Coronary artery (tissue), 2 donors: ENCODE data around the gene UPK3BL1.
"Not testable (repeated sequence)": the region's sequence is repeated elsewhere in the genome, so short reads cannot be mapped to it uniquely, and the experiment has no call there.

Experiments
- DNase-seq: peaks from one replicate; pipeline ENCODE4 v3.0.0-alpha.2; 2017; ENCODE audit warnings: low spot score
- H3K27ac ChIP-seq, 2 donors: fragments of 200-600 bp; sonication (generic); one replicate each; pipeline ENCODE4 v1.5.1; 2016 to 2019
- H3K4me3 ChIP-seq: fragments of 200-600 bp; sonication (generic); 2 replicates; pipeline ENCODE4 v1.5.1; 2016; ENCODE audit warnings: mild to moderate bottlenecking, moderate library complexity

UPK3BL1 gene, protein sequence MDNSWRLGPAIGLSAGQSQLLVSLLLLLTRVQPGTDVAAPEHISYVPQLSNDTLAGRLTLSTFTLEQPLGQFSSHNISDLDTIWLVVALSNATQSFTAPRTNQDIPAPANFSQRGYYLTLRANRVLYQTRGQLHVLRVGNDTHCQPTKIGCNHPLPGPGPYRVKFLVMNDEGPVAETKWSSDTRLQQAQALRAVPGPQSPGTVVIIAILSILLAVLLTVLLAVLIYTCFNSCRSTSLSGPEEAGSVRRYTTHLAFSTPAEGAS

DNA sequence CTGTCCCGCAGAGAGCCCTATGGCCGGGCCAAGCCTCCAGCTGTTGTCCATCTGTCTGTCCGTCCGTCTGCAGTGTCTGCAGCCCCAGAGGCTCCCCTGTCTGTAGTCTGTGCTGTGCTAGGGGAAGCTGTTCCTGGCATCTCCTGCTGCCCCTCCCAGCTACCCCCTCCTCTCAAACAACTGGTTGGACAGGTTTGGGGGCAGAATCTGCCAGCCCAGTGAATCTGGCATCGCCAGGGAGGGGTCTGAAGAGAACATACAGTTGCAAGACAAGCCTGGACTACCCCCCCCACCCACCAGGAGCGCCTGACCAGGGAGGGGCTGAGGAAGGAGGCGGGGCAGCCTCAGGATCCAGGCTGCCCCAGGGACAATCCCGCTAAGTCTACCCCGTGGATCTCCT is at the start of gene UPK3BL1:
Gene UPK3BL1, minus strand, starts transcription at position 101 of the 400 bp plus-strand sequence. Its CDS starts 50 bp downstream, at position 51.
- H3K27ac ChIP-seq, H3K4me3 ChIP-seq, DNase-seq: not testable (repeated sequence)

DNA sequence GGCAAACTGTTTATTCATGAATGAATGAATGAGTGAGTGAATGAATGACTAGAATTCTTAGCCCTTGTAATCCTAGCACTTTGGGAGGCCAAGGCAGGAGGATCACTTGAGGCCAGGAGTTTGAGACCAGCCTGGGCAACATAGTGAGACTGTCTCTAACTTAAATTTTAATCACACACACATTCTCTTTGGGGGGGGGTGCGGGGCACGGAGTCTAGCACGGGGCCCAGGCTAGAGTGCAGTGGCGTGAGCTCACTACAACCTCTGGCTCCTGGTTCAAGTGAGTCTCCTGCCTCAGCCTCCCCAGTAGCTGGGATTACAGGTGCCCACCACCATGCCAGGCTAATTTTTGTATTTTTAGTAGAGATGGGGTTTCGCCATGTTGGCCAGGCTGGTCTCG is 48.0 kb upstream of the UPK3BL1 start:
- not testable (repeated sequence) for H3K27ac ChIP-seq, DNase-seq, H3K4me3 ChIP-seq

DNA sequence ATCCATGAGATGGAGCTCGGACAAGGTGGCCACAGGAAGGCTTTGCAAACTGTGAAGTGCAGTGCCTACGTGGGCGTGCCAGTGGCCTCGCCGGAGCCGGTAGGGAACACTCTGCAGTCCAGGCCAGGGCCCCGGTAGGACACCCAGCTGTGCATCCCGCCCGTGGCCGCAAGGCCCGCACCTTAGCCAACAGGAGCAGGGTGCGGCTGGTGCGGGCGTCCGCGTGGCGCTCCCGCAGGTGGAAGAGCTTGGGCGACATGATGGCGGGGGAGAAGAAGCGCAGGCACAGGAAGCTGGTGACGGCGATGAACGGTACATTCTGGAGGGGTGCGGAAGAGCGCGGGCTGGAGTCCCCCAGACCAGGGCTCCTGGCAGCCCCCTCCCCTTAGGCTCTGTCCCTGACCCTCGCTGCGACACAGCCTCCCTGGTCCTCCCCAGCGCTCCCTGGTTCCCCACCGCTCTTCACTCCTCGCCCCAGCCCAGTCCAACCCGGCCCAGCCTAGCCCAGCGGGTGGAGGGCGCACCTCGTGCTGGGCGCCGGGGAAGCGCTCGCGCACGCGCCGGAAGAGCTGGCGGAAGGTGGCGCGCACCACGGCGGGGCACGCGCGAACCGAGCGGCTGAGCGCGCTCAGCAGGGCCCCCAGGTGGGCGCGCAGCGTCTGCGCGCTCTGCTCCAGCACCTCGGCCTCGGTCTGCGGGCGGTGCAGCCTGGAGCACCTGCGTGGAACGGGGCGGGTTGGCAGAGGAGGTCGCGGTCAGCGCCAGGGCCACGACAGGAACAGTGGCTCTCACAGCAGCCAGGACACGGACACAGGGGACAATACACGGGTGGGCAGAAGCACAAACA is 47.1 kb upstream of the UPK3BL1 start:
- not testable (repeated sequence) for H3K4me3 ChIP-seq, DNase-seq, H3K27ac ChIP-seq

DNA sequence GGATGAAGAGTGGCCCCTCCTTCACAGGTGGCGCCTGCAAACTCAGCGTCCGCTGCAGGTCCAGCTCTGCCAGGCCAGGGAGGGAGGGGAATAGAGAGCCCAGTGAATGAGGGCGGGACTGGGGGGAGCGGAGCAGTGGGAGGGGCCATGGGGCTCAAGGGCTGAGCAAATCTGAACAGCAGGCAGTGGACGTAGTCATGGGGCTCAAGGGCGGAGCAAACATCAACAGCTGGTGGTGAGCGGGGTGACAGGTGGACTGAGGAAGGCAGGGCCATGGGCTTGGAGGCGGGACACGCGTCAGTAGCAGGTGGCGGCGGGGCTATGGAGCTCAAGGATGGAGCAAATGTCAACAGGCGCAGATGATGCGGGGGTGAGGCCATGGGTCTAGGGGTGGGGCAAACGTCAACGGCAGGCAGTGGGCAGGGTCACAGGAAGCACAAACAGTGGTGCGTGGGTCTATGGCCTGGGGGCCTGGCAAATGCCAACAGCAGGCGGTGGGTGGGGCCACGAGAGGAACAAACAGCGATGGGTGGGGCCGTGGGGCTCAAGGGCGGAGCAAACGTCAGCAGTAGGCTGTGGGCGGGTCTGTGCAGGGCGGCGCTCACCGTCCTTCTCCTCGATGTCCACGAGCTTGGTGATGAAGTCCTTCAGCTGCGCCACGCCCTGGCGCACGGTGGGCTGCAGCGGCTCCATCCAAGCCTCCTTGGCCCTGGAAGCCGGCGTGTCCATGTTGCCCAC is 45.9 kb upstream of the UPK3BL1 start:
- not testable (repeated sequence) for H3K27ac ChIP-seq, H3K4me3 ChIP-seq, DNase-seq

DNA sequence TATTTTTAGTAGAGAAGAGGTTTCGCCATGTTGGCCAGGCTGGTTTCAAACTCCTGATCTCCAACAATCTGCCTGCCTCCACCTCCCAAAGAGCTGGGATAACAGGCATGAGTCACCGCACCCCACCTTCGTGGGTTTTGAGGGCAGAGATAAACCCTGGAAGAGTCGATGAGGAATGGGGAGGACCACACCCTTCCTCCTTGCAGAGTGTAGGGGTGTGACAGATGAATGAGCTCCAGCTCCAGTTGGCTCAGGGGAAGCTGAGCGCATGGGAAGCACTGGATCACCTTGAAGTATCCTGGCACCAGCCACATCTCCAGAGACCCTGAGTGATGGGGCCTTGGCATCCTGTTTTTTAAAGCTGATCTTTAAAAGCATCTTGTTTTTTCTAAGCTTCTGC is 40.0 kb upstream of the UPK3BL1 start:
- H3K4me3 ChIP-seq, H3K27ac ChIP-seq, DNase-seq: not testable (repeated sequence)

DNA sequence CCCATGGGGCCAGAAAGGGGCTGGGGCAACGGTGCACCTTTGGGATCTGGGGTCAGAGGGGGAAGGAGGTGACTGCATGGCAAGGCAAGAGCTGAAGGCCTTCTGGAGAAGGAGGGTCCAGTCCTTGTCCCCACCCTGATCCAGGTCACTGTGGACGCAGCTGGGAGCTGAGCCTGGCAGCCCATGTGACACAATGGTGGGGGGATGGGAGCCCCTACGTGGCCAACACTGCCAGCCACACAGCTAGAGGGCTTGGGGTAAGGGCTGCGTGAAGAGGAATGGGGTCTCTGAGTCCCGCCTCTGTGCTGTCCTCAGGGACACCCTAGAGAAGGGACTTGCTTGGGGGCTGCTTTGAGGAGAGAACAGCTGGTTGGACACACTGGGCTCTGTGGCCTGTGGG is 38.2 kb upstream of the UPK3BL1 start:
- not testable (repeated sequence) for H3K4me3 ChIP-seq, DNase-seq, H3K27ac ChIP-seq

DNA sequence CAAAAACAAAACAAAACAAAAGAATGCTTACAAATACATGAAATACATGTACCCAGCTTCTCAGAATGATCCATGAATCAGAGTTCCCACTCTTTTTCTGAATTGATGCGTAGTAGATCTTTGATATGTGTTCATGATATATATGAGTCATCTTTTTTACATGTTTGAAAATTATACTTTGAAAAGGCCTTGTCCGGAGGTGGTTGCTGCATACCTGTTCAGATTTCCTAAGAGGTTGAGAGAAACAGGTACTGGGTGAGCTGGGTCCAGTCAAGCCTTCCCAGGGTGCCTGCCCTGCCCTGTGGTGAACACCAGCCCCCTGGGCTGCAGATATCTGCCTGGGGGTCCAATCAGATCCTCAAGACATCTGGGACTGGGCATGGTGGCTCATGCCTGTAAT is 33.0 kb upstream of the UPK3BL1 start:
- DNase-seq, H3K4me3 ChIP-seq, H3K27ac ChIP-seq: not testable (repeated sequence)

DNA sequence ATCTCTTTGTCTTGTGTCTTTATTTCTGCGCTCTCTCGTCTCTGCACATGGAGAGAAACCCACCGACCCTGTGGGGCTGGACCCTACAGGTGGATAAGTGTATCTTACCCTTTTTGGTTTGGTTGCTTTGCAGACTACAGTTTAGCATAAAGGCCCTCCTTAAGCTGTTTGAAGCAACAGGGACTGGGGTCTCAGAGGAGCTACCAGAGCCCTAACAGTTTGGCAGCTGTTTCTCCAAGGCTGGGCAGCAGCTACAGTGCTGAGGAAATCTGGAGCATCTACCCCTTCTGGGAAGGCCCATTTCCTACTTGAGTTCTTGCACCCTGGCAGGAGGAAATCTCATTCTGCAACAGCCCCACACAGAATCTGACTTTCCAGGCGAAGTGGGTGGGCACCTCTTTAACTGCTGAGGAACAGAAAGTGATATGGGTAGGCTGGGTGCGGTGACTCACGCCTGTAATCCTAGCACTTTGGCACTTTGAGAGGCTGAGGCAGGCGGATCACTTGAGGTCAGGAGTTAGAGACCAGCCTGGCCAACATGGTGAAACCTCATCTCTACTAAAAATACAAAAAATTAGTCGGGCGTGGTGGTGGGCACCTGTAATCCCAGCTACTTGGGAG is 31.0 kb upstream of the UPK3BL1 start:
- not testable (repeated sequence) for H3K4me3 ChIP-seq, H3K27ac ChIP-seq

DNA sequence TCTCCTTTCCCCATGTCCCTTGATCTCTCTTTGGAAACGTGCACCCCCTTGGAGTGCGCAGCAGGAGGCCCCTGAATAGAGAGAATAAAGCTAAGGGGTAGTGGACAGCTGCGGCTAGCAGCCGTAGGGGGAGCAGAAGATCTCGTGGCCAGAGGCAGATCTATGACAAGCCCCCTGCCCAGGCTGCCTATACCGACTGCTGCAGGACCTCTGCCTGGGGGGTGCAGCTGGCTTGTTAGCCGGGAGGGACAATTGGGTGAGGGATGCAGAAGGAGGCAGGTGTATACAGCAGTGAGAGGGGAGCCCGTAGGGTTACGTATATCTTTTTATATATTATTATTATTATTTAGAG is 29.3 kb upstream of the UPK3BL1 start:
- not testable (repeated sequence) for DNase-seq, H3K4me3 ChIP-seq, H3K27ac ChIP-seq

More for the DNA sequence above, 31.0 kb upstream of the UPK3BL1 start:
- not testable (repeated sequence) for DNase-seq

DNA sequence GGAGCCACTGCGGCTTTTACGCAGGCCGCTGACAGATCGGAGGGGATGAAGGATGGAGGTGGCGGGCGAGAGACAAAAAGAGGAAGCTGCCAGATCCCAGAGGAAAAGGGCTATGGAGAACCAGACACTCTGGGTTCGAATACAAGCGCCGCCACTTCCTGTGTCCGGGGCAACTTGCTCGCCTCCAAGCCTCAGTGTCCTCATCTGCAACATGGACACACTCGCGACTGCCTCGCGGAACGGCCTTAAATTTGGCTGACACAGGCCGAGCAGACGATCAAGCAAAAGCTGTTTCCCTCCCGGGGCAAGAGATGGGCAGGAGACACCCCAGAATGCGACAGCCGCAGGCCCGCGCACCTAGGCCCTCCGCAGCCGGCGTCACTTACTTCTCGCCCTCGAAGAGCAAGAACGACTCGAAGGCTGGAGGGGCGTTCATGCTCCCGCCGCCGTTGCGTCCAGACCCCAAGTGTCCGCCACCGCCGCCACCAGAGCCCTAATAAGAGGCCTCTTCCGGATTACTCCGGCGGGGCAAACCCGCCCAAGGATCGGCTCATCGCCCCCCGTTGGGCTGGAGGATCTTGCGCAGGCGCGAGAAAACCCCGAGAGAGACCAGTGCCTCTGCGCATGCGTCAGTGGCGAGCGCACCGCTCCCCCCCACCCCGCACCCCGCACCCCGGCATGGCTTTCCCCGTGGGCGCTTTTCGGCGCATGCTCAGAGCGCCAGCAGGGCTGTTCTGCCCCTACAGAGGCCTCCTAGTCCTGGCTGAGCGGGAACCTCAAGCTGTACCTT is 28.8 kb upstream of the UPK3BL1 start, which contains the start of gene POLR2J2:
Gene POLR2J2, minus strand, starts transcription at position 498 of the 790 bp plus-strand sequence. Its CDS starts 62 bp downstream, at position 436.
- H3K4me3 ChIP-seq = peak within 1 kb of the TSS; percentile 65
- H3K27ac ChIP-seq = peak within 1 kb of the TSS in 1 of 2 donors; percentile 54
- peak; percentile 76 for DNase-seq

DNA sequence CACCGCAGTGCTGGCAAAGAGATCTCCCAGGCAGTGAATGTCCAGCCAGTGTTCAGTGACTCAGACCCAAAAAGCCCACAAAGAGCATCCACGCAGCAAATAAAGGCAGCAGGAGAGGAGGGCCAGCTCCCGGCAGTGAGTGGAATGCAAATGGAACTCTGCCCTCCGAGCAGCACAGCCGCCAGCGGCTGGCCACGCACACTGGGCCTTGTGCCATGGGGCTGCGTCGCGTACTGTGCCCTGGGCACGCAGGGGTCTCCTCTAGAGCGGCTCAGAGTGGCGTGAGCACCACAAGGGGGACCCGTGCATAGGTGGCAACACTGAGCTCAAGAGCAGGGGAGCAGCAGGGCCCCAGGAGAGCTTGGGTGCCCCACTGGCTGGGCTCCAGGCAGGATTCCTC is 24.9 kb upstream of the UPK3BL1 start:
- not testable (repeated sequence) for H3K27ac ChIP-seq, H3K4me3 ChIP-seq, DNase-seq

DNA sequence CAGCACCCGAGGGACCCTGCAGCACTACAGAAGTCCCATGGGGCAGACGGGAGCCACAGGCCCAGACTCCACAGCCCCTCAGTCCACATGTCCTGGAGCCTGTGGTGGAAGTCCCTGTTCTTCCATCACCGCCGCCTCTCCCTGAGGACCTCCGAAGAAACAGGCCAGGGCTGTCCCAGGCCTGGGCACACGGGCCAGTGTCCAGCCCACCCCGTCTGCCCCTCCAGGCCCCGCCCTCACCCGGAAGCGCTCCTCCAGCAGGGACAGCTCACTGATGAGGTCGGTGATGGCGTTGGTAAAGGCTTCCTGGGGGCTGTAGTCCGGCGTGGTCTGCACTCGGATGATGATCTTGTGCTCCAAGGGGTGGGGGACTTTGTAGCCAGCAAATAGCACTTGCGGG is 24.3 kb upstream of the UPK3BL1 start:
- not testable (repeated sequence) for DNase-seq, H3K4me3 ChIP-seq, H3K27ac ChIP-seq

DNA sequence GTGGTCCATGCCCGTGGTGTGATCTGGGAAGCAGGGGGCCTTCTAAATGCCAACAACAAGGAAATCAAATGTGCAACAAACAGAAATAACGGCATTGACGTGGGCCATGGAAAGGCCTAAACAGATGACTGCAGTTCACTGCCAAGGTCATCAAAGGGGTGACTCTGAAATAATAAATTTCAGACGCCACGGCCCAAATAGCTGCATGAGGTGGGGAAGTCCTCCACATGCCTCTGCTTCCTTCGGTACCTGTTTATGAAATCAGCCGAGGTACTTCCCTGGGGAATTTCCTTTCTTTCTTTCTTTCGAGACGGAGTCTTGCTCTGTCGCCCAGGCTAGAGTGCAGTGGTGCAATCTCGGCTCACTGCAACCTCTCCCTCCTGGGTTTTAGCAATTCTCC is 22.2 kb upstream of the UPK3BL1 start:
- DNase-seq, H3K27ac ChIP-seq, H3K4me3 ChIP-seq: not testable (repeated sequence)

DNA sequence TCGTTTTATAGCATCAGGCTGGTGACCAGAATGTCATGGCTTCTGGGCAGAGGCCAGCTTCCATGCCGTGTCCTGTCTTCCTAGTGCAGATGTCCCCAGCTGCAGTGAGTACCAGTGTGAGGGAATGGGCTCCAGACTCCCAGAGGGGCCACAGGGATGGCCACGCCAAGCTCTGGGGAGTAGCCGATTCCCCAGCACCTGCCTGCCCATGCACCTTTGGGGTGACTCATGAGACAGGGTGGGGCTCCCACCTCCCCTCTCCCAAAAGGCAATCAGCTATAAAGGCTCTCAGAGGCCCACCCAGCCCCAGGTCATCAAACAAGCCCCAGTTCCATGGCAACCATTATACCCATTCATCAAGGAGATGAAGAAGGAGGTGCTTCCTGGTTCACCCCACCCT is 7.3 kb upstream of the UPK3BL1 start, which contains the start of gene SPDYE2B:
Gene SPDYE2B, plus strand, starts transcription at position 396 of the 400 bp plus-strand sequence. CDS start 2,030 bp downstream, outside the sequence.
- not testable (repeated sequence) for DNase-seq, H3K4me3 ChIP-seq, H3K27ac ChIP-seq

DNA sequence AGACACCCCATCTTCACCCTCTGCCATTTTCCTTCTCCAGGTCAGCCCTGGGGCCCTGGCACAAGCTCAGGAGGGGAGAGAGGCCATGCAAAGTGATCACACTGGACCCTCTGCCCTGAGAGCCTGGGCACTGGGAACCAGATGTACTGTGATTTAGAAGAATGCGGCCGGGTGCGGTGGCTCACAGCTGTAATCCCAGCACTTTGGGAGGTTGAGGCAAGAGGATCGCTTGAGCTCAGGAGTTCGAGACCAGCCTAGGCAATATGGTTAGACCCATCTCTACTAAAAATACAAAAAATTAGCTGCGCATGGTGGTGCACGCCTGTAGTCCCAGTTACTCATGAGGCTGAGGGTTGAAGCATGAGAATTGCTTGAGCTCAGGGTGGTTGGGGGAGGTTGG is 5.2 kb upstream of the UPK3BL1 start:
- H3K27ac ChIP-seq, H3K4me3 ChIP-seq, DNase-seq: not testable (repeated sequence)

DNA sequence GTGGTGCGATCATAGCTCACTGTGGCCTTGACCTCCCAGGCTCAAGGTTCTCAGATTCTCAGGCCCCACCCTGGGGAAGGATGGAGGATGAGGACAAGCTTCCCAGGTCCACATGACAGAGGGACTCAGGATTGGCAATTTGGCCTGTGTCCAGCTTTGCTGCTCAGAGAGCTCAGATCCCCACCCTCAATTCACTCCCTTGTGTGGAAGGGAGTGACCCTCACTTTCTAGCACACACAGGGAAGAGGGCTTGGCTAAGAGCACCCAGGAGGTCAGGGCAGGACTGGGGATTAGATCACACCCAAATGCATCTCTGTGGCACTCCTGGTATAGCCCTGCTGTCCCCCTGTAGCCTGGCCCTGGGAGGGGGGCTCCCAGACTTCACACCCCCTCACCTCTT is 813 bp upstream of the UPK3BL1 start:
- not testable (repeated sequence) for H3K27ac ChIP-seq, H3K4me3 ChIP-seq, DNase-seq

DNA sequence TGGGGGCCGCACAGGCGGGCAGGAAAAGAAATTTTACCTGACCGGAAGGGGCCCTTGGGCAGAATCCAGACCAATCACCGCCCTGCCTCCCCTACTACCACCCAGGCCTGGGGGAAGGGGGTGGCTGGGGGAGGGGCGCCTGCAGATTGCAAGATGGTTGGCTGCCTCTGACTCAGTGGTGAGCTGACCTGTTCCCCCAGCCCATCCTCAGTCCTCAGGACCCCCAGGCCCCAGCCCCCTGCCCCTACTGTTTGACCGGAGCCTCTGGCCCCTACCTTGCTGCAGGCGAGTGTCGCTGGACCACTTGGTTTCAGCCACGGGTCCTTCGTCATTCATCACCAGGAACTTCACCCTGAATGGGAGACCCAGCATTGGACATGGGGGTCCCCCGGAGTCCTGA is 3.7 kb downstream of the UPK3BL1 start:
- not testable (repeated sequence) for H3K4me3 ChIP-seq, H3K27ac ChIP-seq
- DNase-seq = peak; percentile 36

DNA sequence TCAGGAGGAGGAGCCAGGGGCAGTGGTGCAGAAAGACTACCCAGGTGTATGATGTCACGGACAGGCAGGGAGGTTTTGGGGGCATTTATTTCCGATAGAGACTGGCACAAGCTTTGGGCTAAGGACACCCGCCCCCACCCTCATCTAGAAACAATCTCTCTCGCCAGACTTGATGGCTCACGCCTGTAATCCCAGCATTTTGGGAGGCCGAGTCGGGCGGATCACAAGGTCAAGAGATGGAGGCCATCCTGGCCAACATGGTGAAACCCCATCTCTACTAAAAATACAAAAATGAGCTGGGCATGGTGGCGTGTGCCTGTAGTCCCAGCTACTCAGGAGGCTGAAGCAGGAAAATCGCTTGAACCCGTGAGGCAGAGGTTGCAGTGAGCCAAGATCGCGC is 5.6 kb downstream of the UPK3BL1 start:
- H3K4me3 ChIP-seq, DNase-seq, H3K27ac ChIP-seq: not testable (repeated sequence)
